VCaP (cell line): Measurements from ENCODE around the gene REXO1.

ENCODE experiments used
- H3K27ac ChIP-seq: fragments of 450-650 bp; 2 replicates; pipeline ENCODE4 v1.5.1; 2017
- TF ChIP-seq, protein P1 (sequence below): fragments of 450-650 bp; conservative IDR thresholded peaks from 2 replicates; pipeline ENCODE4 v1.5.1; 2017; ENCODE audit warnings: mild to moderate bottlenecking, moderate library complexity

Gene REXO1

DNA sequence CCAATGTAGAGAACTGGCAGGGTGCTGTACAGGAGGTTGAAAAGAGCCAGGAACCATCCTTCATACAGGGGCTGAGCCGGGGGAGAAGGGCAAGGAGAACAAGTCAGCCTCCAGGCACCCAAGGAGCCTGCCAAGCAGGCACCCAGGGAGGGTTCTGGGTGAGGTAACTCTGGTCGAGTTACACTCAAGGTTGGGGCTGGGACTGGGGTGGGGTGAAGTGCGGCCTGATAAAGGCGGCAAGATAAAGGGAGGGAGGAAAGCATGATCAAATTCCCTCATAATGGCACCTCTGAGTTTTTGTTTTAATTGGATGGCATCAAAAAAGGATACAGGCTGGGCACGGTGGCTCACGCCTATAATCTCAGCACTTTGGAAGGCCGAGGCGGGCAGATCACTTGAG, 61.2 kb downstream of the REXO1 start:
- TF ChIP-seq, protein P1, sequence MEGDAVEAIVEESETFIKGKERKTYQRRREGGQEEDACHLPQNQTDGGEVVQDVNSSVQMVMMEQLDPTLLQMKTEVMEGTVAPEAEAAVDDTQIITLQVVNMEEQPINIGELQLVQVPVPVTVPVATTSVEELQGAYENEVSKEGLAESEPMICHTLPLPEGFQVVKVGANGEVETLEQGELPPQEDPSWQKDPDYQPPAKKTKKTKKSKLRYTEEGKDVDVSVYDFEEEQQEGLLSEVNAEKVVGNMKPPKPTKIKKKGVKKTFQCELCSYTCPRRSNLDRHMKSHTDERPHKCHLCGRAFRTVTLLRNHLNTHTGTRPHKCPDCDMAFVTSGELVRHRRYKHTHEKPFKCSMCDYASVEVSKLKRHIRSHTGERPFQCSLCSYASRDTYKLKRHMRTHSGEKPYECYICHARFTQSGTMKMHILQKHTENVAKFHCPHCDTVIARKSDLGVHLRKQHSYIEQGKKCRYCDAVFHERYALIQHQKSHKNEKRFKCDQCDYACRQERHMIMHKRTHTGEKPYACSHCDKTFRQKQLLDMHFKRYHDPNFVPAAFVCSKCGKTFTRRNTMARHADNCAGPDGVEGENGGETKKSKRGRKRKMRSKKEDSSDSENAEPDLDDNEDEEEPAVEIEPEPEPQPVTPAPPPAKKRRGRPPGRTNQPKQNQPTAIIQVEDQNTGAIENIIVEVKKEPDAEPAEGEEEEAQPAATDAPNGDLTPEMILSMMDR: no peak
- H3K27ac ChIP-seq: no peak overlapping the region

GRCh38 chr19:1786668-1787067, 61.6 kb downstream of the REXO1 start:
- TF ChIP-seq, protein P1: no peak
- no peak overlapping the region for H3K27ac ChIP-seq

DNA sequence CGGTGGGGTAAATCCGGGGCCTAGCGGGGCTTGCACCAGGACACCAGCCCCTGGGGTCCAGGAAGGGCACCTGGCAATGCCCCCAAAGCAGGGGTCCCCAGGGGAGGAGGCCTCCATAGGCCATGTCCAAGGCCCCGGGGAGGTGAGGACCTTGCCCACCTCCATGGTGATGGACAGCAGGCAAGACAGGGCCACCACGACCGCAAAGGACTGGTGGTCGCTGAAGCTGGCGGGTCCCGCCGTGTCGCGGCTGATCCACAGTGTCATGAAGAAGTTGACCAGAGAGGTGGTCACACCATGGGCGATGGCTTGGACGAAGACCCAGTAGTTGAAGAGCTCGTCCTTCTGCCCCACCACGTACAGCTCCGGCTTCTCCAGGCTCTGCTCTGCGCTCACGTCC, 63.0 kb downstream of the REXO1 start:
- no peak overlapping the region for H3K27ac ChIP-seq
- TF ChIP-seq, protein P1: no peak

GRCh38 chr19:1783874-1784273, 64.4 kb downstream of the REXO1 start:
- H3K27ac ChIP-seq: no peak overlapping the region
- TF ChIP-seq, protein P1: no peak

- H3K27ac ChIP-seq: no peak overlapping the region
- TF ChIP-seq, protein P1: no peak
These were observed 64.9 kb downstream of the REXO1 start for GRCh38 chr19:1783354-1783753.

- H3K27ac ChIP-seq: no peak overlapping the region
- TF ChIP-seq, protein P1: no peak
These were observed 65.8 kb downstream of the REXO1 start for GRCh38 chr19:1782521-1782920.

DNA sequence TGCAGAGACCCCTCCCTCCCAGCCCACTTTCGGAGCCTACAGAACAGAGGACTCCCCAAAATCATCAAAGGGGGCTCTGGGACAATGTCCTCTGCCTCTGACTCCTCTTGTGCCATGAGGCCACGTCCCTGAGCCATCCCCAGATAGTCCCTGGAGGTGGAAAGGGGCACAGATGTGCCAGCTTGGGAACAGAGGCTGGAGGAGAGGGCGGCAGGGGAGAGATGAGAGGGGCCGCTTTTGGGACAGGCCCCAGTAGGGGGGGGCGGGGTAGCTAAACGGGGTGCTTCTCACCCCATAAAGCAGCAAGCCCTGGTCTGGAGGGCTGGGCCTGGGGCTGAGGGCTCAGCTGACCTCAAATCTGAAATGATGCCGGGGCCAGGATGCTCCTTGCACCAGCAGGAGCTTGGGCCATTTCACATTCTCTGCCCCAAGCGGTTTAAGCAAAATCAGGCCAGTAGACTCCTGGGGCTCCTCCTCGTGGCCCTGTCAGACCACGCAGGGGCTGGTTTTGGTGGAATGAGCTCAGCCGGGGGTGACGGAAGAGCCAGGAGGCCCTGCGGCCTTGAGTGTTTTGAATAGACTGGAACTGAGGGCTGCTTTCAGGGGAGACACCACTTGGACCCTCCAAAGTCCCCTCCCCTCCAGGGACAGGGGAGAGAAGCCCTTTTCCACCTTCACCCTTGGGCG, 67.9 kb downstream of the REXO1 start:
- TF ChIP-seq, protein P1: no peak; the same call in 1 of the 2 replicates

More for the DNA sequence above, 67.9 kb downstream of the REXO1 start:
- H3K27ac ChIP-seq: no peak overlapping the region
